Osteoblast (primary cell): ENCODE measurements around the gene ATG4D. TPM values are rescaled to one million over a fixed set of nuclear protein-coding genes. Genes with fewer than 3 reads are reported as not detected.

Experiments
- small RNA-seq: library from RNA; depleted of rRNA; stranded (forward); fragments of <200 nt; gene quantifications from one replicate; pipeline ENCODE3, GENCODE V24; 2012
- total RNA-seq: library from RNA; depleted of rRNA; stranded (reverse); fragments of >200 nt; gene quantifications from 2 replicates; pipeline ENCODE4 v1.2.3, GENCODE V29; 2012

The ATG4D gene
- total RNA-seq, 1 donor: 11.6 TPM

Small RNA genes lying within 50 kb of the gene (small RNA-seq; reads per million reads assigned to genes)
- gene MIR1238 (not detected), gene RNU7-140P (not detected)

Other genes with a start within 250 kb of the ATG4D start
- 0.59 and 0.72 TPM in 2 replicates for gene ZGLP1, start 234.1 kb upstream of the ATG4D start, total RNA-seq
- gene FDX2, start 227.9 kb upstream of the ATG4D start, total RNA-seq: 14.7 and 17.7 TPM in 2 replicates
- gene RAVER1, start 210.4 kb upstream of the ATG4D start, total RNA-seq: 8.0 TPM in 2 replicates
- gene ICAM3, start 204.3 kb upstream of the ATG4D start, total RNA-seq: 3.2 and 3.6 TPM in 2 replicates
- gene TYK2, start 163.3 kb upstream of the ATG4D start, total RNA-seq: 52.5 and 72.7 TPM in 2 replicates
- gene CDC37, start 140.4 kb upstream of the ATG4D start, total RNA-seq: 131 and 154 TPM in 2 replicates
- 5.1 and 8.3 TPM in 2 replicates for gene PDE4A, start 123.4 kb upstream of the ATG4D start, total RNA-seq
- 64.8 and 77.1 TPM in 2 replicates for gene KEAP1, start 40.5 kb upstream of the ATG4D start, total RNA-seq
- gene S1PR5, start 26.5 kb upstream of the ATG4D start, total RNA-seq: 0.29 and 0.36 TPM in 2 replicates
- gene KRI1, start 22.1 kb downstream of the ATG4D start, total RNA-seq: 5.4 and 5.9 TPM in 2 replicates
- gene CDKN2D, start 25.1 kb downstream of the ATG4D start, total RNA-seq: 4.0 and 5.3 TPM in 2 replicates
- gene AP1M2, start 43.4 kb downstream of the ATG4D start, total RNA-seq: 0.29 and 0.72 TPM in 2 replicates
- gene SLC44A2, start 81.6 kb downstream of the ATG4D start, total RNA-seq: 43.0 and 49.9 TPM in 2 replicates
- 105 and 107 TPM in 2 replicates for gene ILF3, start 110.4 kb downstream of the ATG4D start, total RNA-seq
- 34.0 and 36.5 TPM in 2 replicates for gene QTRT1, start 157.5 kb downstream of the ATG4D start, total RNA-seq
- 89.6 and 102 TPM in 2 replicates for gene DNM2, start 174.2 kb downstream of the ATG4D start, total RNA-seq